ENCODE data around the gene SLC48A1. TPM values are rescaled to one million over a fixed set of nuclear protein-coding genes. Genes with fewer than 3 reads are reported as not detected.

SLC48A1 gene
- polyA plus RNA-seq, 3 donors = 50.6 to 54.1 (median 52.4) TPM

DNA sequence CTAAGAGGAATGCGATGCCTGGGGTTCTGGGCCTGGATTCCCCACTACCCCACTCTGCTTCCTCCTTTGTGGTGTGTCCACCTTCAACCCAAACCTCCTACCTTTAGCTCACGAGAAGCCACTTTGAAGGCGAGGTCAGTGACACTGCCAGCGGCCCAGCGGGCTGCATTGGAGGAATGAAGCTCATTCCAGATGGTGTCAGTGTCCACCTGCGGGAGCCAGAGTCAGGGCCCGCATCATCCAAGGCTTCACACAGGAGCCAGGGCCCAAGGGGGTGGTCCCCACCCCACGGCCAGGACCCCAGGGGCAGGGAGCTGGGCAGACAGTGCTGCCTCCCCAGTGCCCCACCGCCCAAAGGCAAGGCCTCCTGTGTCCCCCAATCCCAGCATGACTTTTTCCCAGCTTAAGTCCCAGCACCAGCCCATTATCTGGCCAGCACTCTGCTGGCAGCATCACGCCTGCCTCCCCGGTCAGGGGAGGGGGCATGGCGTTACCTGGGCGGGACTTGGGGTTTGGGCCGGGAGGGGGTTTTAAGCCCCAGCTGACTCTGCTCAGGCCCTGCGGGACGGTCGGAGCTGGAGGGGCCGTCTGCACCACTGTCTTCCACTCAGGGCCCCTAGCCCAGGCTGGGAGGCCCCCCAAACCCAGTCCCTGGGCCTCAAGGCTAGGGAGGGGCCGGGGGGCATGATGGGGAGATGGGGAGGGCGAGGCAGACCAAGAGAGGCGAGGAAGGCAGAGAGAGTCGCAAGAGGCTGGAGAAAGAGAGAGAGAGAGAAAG is 16.9 kb downstream of the SLC48A1 start:
- DNase-seq (ENCODE audit: low read depth in 3 of 3, low spot score in 2 of 3) = no peak

- no peak for DNase-seq (ENCODE audit: low read depth in 3 of 3, low spot score in 2 of 3)
Observed at GRCh38 chr12:47790676-47791350, 17.8 kb downstream of the SLC48A1 start.

- no peak for DNase-seq (ENCODE audit: low read depth in 3 of 3, low spot score in 2 of 3)
Observed at GRCh38 chr12:47791351-47791746, 18.3 kb downstream of the SLC48A1 start.

DNA sequence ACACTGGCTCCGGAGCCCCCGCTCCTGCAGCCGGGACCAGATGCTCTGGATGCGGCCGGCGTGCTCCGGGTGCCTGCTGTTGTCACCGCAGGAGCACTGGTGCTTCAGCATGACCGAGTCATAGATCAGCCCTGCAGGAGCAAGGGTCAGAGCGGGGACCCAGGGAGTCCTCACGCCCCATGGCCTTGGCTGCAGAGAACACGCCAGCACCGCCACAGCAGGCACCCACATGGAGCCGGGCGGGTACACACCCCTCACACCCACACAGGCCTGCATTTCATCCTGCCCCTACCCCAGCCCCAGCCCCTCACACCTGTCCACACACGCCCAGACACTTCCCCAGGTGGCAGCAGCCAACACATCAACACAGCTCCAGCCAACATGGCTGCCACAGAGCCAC is 18.8 kb downstream of the SLC48A1 start:
- DNase-seq (ENCODE audit: low read depth in 3 of 3, low spot score in 2 of 3) = no peak

DNA sequence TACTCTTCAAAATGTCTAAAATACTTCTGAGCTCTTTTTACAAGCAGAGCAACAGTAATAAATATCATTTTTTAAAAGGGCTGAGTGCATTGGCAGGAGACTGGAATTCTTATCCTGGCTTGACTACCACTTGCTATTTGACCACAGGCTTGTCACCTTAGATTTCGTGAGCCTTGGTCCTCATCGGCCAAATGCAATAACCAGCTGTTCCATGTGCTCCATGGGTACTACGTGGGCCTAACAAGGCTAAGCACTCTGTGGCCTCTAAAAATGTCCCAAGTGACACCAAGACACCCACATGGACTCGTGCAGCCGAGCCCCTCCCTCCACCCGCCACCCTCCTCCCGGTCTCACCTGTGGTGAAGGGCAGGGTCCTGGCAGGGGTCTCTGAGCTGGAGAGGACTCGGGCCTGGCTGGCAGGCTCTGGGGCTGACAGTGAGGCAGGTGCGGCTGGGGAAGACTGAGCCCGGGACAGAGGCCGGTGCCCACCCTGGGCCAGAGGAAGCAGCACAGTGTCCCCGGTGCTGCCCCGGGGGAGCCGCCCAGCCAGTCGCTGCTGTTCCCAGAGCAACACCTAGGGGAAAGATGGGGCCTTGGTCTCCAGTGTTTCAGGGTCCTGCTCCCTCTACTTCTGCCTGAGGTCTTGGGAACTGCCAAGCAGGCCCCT is 20.1 kb downstream of the SLC48A1 start:
- no peak for DNase-seq (ENCODE audit: low read depth in 3 of 3, low spot score in 2 of 3)

DNA sequence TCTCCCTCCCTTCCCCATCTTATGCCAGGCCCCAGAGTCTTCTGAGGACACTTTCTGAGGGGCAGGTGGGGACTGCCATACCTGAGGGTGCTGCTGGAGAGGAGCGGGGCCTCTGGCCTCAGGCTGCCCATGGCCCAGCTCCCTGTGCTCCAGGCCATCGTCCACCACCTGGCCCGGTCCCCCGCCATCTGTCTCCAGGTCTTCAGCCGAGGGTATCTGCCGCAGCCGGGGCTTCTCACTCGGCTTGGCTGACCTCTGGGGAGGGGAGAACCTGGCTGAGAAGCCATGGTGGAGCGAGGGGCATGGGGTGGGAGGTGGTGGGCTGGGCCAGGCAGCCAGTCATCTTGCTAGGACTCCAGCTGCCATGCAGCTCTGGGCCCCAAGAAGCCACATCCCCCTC is 21.6 kb downstream of the SLC48A1 start:
- no peak for DNase-seq (ENCODE audit: low read depth in 3 of 3, low spot score in 2 of 3)

DNA sequence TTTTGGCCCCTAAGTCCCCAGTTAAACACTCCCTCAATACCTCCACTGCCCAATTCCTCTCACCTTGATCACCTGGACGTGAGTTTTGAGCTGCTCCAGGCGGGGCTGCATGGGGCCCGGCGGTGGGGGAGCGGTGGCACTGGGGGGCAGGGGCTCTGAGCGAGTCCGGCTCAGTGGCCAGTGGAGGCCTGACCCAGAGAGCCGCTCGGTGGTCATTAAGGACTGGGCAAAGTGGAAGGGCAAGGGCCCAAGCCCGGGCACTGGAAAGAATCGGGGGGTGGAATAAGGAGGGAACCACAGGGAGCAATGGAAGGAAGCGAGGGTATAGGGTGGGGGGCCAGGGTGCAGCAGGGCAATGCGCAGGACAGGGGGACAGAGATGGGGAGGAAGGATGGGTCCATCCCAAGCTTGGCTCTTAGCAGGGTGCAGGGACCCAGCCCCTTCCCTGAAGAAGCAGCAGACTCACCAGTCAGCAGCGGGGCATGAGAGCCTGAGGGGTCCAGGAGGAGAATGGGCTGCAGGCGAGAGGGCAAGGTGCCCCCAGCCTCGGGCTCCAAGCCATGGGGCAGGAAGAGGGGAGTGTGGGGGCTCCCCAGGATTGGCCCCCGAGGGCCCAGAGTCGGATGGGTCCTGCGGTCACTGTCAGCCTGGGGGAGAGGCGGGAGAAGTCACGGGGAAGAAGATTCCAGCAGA is 22.2 kb downstream of the SLC48A1 start:
- DNase-seq (ENCODE audit: low read depth in 3 of 3, low spot score in 2 of 3) = no peak

- no peak for DNase-seq (ENCODE audit: low read depth in 3 of 3, low spot score in 2 of 3)
Observed at GRCh38 chr12:47795814-47796411, 22.9 kb downstream of the SLC48A1 start.

GRCh38 chr12:47797441-47797840 is 24.4 kb downstream of the SLC48A1 start:
- no peak for DNase-seq (ENCODE audit: low read depth in 3 of 3, low spot score in 2 of 3)

GRCh38 chr12:47798382-47798948 is 25.4 kb downstream of the SLC48A1 start:
- DNase-seq (ENCODE audit: low read depth in 3 of 3, low spot score in 2 of 3) = no peak

DNA sequence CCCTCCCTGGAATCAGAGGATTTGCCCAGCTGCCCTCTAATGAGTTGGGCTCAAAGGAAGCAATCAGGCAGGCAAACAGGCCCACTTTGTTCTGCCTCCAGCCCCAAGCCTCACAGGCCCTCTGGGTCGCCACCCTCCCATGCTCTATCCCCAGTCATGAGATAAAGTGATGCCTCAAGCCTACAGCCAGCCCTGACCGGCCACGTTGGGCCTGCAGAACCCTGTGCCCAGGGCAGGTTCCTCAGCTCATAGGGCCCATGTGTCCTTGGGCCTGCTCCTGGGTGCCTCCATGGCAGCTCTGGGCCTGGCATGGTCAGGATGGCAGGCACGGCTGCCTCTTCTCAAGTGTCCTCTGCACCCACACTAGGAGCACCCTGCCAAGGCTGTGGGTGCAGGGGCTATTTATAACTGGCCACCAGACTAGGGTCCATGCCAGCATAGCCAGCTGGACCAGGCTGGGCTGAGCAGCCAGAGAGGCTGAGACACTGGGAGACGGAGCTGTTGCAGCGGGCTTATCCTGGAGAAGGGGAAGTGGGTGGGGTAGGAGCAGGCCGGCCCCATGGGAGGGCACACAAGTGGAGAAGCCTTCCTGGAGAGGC is 26.4 kb downstream of the SLC48A1 start:
- no peak for DNase-seq (ENCODE audit: low read depth in 3 of 3, low spot score in 2 of 3)

DNA sequence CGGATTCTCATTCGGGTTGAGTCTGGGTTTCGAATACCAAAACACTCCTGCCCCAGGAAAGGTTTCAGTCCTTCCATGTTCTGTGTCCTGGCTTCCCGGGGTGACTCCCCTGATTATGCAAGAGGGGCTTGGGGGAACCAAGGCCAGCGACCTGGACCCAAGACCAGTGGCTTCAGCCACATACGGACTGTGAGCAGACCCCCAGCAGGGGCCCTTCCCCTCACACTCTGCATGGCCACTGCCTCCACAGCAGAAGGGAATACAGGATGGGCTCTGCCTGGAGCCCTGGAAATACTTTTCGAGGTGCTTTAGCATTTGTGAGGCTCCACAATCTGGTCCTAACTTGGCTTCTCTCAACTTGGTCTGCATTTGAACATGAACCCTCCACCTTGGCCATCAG is 27.5 kb downstream of the SLC48A1 start:
- DNase-seq (ENCODE audit: low read depth in 3 of 3, low spot score in 2 of 3) = no peak

- DNase-seq (ENCODE audit: low read depth in 3 of 3, low spot score in 2 of 3) = no peak
Observed at GRCh38 chr12:47801170-47801903, 28.3 kb downstream of the SLC48A1 start.

DNA sequence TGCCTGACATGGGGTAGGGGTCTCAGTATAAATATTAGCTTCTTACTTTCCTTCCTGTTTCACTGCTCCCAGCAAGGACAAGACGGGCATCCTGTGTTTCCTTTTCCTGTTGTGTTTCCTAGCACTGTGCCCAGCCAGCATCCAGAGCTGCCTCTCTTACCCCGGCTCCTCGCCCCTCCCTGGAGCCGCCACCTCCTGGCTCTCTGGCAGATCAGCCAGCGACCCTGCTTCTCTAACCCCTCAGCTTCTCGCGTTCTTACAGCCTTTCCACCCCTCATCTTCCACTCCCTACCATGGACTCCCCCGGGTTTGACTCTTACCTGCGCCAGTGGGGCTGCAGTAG is 28.8 kb downstream of the SLC48A1 start:
- DNase-seq (ENCODE audit: low read depth in 3 of 3, low spot score in 2 of 3) = no peak

GRCh38 chr12:47802312-47802711 is 29.3 kb downstream of the SLC48A1 start:
- no peak for DNase-seq (ENCODE audit: low read depth in 3 of 3, low spot score in 2 of 3)

DNA sequence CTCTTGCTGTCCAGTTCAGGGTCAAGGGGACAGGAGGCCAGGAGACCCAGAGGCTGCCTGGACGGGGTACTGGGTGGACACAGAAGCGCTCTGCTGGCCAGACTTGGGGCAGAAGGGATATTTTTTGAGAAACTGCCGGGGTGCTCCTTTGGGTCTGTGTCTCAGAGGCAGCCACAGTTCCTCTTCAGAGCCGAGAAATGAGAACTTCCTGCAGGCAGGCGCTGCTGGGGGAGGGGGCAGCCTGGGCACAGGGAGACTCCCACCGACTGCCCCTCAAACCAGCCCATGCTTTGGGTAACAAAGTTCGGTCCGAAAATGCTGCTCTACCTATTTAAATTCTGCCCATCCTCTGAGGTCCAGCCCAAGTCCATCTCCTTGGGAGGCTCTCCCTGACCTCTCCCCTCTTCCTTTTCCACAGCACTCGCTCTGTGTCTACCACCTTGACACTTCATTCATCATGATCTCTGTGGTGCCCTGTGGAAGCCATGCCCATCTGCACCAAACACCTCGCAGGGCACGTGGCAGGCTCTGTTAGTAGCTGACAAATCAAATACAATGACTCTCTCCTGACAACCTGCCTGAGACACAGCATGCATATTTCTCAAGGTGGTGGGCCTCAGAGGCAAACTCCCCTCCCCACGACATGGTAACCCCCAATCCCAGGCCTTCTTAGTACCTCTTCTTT is 30.3 kb downstream of the SLC48A1 start:
- no peak for DNase-seq (ENCODE audit: low read depth in 3 of 3, low spot score in 2 of 3)

- no peak for DNase-seq (ENCODE audit: low read depth in 3 of 3, low spot score in 2 of 3)
Observed at GRCh38 chr12:47804171-47804570, 31.1 kb downstream of the SLC48A1 start.

DNA sequence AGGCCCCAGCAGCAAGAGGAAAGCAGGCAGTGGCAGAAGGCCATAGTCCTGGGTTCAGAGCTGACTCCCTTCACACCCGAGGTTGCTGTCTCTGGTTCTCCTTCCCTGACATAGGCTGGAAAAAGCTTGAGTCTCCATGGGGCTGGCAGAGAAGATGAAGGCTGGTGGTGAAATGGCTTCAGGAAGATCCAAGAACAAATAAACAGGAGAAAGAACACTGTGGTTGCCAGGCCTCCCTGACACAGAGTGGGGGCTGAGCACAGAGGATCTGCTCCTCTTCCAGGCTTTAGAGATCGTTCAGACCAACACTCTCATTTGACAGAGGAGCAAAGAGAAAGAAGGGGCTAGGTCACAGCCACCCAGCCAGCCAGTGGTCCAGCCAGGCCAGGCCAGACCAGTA is 32.4 kb downstream of the SLC48A1 start:
- DNase-seq (ENCODE audit: low read depth in 3 of 3, low spot score in 2 of 3) = no peak

- DNase-seq (ENCODE audit: low read depth in 3 of 3, low spot score in 2 of 3) = no peak
Observed at GRCh38 chr12:47807338-47807737, 34.3 kb downstream of the SLC48A1 start.

Data from right renal cortex interstitium (tissue), 3 donors.